Measurements from ENCODE around the gene TULP1.

GRCh38 chr6:35550437-35550836 is 37.7 kb upstream of the TULP1 start:
- TF ChIP-seq EZH2 (IDR thresholded peaks at IDR 0.05; ENCODE audit: insufficient read depth, poor library complexity, severe bottlenecking) (no peak), EZH2phosphoT487 (IDR thresholded peaks at IDR 0.05; ENCODE audit: insufficient read depth, low read depth) (no peak)
